SU-DHL-6 (cell line): ENCODE data around the gene DDIT4.
"Not testable (repeated sequence)": the region's sequence is repeated elsewhere in the genome, so short reads cannot be mapped to it uniquely, and the experiment has no call there.

Experiments used
- H2AFZ ChIP-seq: fragments of 200-600 bp; sonication (generic); 2 replicates; pipeline ENCODE4 v1.6.1; 2014; ENCODE audit warnings: low read depth, mild to moderate bottlenecking, moderate library complexity, mixed read lengths, antibody characterized with exemption, low read length; ENCODE audit not compliant: severe bottlenecking
- H3F3A ChIP-seq: fragments of 200-600 bp; shearing (Covaris generic); 2 replicates; pipeline ENCODE4 v1.6.0; 2016; ENCODE audit warnings: antibody characterized with exemption, mild to moderate bottlenecking; ENCODE audit not compliant: insufficient read depth
- H3K27ac ChIP-seq: fragments of 200-600 bp; sonication (generic); 2 replicates; pipeline ENCODE4 v1.5.1; 2016; ENCODE audit warnings: low read depth, mild to moderate bottlenecking, low read length, moderate library complexity, mixed read lengths
- H3K27me3 ChIP-seq: fragments of 200-600 bp; sonication (generic), shearing (Covaris generic); 2 replicates; pipeline ENCODE4 v1.6.0; 2014; ENCODE audit warnings: mild to moderate bottlenecking, low read length
- H3K36me3 ChIP-seq: fragments of 200-600 bp; sonication (generic); 2 replicates; pipeline ENCODE4 v1.6.1; 2014; ENCODE audit warnings: mild to moderate bottlenecking, low read length, mixed read lengths
- H3K4me2 ChIP-seq: fragments of 300-600, 200-600 bp; shearing (Covaris generic), sonication (generic); 2 replicates; pipeline ENCODE4 v1.6.0; 2014; ENCODE audit warnings: low read length, low read depth, mild to moderate bottlenecking; ENCODE audit not compliant: poor library complexity, severe bottlenecking
- H3K4me3 ChIP-seq: fragments of 200-600 bp; sonication (generic); 2 replicates; pipeline ENCODE4 v1.5.1; 2014; ENCODE audit warnings: antibody characterized with exemption, low read length, mild to moderate bottlenecking, mixed read lengths; ENCODE audit not compliant: insufficient read depth, poor library complexity, severe bottlenecking
- H3K79me2 ChIP-seq: fragments of 200-600 bp; sonication (generic); 2 replicates; pipeline ENCODE4 v1.6.1; 2014; ENCODE audit warnings: mild to moderate bottlenecking, low read length, moderate library complexity; ENCODE audit not compliant: insufficient read depth
- H3K9ac ChIP-seq: fragments of 200-600 bp; sonication (generic); 2 replicates; pipeline ENCODE4 v1.7.0; 2014; ENCODE audit warnings: mild to moderate bottlenecking, low read length
- H3K9me2 ChIP-seq: fragments of 200-600 bp; sonication (generic); replicated peaks from 2 replicates; pipeline ENCODE4 v1.6.1; 2014; ENCODE audit warnings: low read length; ENCODE audit not compliant: insufficient read depth
- H3K9me3 ChIP-seq: fragments of 200-600 bp; sonication (generic); 2 replicates; pipeline ENCODE4 v1.6.1; 2014; ENCODE audit warnings: low read length, mixed read lengths; ENCODE audit not compliant: insufficient read depth
- H4K20me1 ChIP-seq: fragments of 200-600 bp; sonication (generic); 2 replicates; pipeline ENCODE4 v1.6.1; 2014; ENCODE audit warnings: low read depth, mild to moderate bottlenecking, antibody characterized with exemption, low read length, moderate library complexity, mixed read lengths
- EZH2phosphoT487 ChIP-seq: fragments of 200-600 bp; sonication (generic), shearing (Covaris generic); conservative IDR thresholded peaks from 2 replicates; pipeline ENCODE4 v1.6.1; 2018; ENCODE audit warnings: mild to moderate bottlenecking, antibody characterized with exemption, low read length, moderate library complexity, mixed read lengths
- TF ChIP-seq, protein P1 (sequence below): fragments of 200-600 bp; sonication (generic); IDR thresholded peaks from one replicate; pipeline ENCODE4 v1.5.1; 2017; ENCODE audit warnings: antibody characterized with exemption, mild to moderate bottlenecking, low read length, moderate library complexity; ENCODE audit not compliant: insufficient read depth, poor library complexity, severe bottlenecking

Gene DDIT4, protein sequence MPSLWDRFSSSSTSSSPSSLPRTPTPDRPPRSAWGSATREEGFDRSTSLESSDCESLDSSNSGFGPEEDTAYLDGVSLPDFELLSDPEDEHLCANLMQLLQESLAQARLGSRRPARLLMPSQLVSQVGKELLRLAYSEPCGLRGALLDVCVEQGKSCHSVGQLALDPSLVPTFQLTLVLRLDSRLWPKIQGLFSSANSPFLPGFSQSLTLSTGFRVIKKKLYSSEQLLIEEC

DNA sequence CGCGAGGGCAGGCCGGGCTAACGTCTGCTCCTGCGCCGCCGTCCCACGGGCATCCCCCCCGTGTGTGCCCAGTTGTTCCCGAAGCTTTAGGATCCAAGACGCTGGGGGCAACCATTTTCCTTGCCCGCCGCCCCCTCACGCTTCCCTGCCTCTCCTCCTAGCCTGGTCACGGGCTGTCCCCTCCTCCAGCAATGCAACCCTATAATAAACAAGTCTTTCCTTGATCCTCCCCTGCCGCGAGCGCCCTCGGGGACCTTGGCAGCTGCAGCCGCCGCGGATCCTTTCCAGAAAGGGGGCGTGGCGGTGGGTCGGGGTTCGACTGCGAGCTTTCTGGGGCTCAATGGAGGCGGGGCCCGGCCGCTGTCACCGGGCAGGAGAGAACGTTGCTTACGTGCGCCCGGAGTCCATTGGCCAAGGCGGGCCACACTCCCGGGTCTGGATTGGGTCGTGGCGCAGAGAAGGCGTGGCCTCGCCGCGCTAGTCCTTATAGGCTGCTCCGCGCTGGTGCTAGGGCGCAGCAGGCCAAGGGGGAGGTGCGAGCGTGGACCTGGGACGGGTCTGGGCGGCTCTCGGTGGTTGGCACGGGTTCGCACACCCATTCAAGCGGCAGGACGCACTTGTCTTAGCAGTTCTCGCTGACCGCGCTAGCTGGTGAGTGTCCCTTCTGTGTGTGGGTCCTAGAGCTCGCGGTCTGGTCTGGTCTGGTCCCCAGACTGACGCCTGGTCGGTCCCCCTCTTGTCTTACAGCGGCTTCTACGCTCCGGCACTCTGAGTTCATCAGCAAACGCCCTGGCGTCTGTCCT, at the start of gene DDIT4:
DDIT4 (plus strand) TSS at position 515 of the 803 bp plus-strand sequence. CDS start 293 bp downstream, outside the sequence.
- peaks cover 6% of the 10 kb centered on the region for H3K36me3 ChIP-seq
- H3K9me3 ChIP-seq: no peaks in the 10 kb centered on the region
- H3K27ac ChIP-seq: peak within 1 kb of the TSS; percentile 50
- H4K20me1 ChIP-seq: no peaks in the 10 kb centered on the region
- H3K4me2 ChIP-seq: peak within 1 kb of the TSS; percentile 81
- H3K9me2 ChIP-seq: no peaks in the 10 kb centered on the region
- peak within 1 kb of the TSS; percentile 66 for H3K4me3 ChIP-seq
- H3K79me2 ChIP-seq: no peaks in the 10 kb centered on the region; the same call in 1 of the 2 replicates
- H3K27me3 ChIP-seq: no peaks in the 10 kb centered on the region
- peak within 1 kb of the TSS; percentile 82 for H3K9ac ChIP-seq
- TF ChIP-seq, protein P1, sequence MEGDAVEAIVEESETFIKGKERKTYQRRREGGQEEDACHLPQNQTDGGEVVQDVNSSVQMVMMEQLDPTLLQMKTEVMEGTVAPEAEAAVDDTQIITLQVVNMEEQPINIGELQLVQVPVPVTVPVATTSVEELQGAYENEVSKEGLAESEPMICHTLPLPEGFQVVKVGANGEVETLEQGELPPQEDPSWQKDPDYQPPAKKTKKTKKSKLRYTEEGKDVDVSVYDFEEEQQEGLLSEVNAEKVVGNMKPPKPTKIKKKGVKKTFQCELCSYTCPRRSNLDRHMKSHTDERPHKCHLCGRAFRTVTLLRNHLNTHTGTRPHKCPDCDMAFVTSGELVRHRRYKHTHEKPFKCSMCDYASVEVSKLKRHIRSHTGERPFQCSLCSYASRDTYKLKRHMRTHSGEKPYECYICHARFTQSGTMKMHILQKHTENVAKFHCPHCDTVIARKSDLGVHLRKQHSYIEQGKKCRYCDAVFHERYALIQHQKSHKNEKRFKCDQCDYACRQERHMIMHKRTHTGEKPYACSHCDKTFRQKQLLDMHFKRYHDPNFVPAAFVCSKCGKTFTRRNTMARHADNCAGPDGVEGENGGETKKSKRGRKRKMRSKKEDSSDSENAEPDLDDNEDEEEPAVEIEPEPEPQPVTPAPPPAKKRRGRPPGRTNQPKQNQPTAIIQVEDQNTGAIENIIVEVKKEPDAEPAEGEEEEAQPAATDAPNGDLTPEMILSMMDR: no peak
- TF ChIP-seq EZH2phosphoT487: no peak
- no peak within 1 kb of the TSS for H2AFZ ChIP-seq
- H3F3A ChIP-seq: peaks cover 30% of the 10 kb centered on the region

DNA sequence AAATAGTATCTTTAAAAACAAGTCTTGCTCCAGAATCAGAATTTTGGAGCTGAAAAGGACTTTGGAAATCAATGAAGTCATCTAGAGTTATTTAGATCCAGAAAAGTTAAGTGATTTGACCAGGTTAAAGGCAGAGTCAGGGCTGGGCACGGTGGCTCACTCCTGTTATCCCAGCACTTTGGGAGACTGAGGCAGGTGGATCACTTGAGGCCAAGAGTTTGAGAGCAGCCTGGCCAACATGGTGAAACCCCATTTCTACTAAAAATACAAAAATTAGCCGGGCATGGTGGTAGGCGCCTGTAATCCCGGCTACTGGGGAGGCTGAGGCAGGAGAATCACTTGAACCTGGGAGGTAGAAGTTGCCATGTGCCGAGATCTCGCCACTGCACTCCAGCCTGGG, 49.5 kb upstream of the DDIT4 start:
- not testable (repeated sequence) for H3K9me3 ChIP-seq, H3K4me3 ChIP-seq, H3K27ac ChIP-seq, H2AFZ ChIP-seq, H3K27me3 ChIP-seq, H3K9ac ChIP-seq, H4K20me1 ChIP-seq, H3K9me2 ChIP-seq, H3K4me2 ChIP-seq, H3K36me3 ChIP-seq, H3F3A ChIP-seq
- H3K79me2 ChIP-seq: peaks cover 28% of the 10 kb centered on the region; the same call in 1 of the 2 replicates

DNA sequence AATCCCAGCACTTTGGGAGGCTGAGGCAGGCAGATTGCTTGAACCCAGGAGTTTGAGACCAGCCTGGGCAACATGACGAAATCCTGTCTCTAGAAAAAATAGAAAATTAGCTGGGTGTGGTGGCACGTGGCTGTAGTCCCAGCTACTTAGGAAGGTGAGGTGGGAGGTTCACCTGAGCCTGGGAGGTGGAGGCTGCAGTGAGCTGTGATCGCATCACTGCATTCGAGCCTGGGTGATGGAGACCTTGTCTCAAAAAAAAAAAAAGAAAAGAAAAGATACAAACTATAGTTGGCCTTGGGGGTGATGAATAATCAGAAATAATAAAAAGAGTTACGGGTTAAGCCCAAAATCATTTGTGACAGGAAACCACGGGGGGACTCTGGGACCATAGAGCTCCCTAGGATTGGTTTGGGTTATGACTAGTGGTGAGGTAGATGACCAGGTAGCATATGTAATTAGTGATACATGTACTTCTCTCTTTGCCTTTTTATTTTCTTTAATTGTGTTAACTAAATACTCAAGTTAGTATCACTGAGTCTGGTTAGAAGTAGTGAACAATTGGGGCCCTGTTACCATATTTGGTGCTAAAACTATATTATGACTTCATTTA, 47.2 kb upstream of the DDIT4 start:
- no peak overlapping the region for H3K4me3 ChIP-seq
- no peaks in the 10 kb centered on the region for H3K9me2 ChIP-seq
- no peaks in the 10 kb centered on the region for H3K27me3 ChIP-seq
- no peak overlapping the region for H3K9ac ChIP-seq
- no peaks in the 10 kb centered on the region for H3K36me3 ChIP-seq
- no peak overlapping the region for H3K27ac ChIP-seq
- TF ChIP-seq, protein P1: no peak
- TF ChIP-seq EZH2phosphoT487: no peak
- no peak overlapping the region for H3K4me2 ChIP-seq
- H4K20me1 ChIP-seq: no peaks in the 10 kb centered on the region
- H3K9me3 ChIP-seq: no peaks in the 10 kb centered on the region
- peaks cover 7% of the 10 kb centered on the region; the same call in 1 of the 2 replicates for H3F3A ChIP-seq
- peaks cover 22% of the 10 kb centered on the region; the same call in 1 of the 2 replicates for H3K79me2 ChIP-seq
- H2AFZ ChIP-seq: no peak overlapping the region
